Measurements from ENCODE around the gene HS6ST3. TPM values are rescaled to one million over a fixed set of nuclear protein-coding genes. Genes with fewer than 3 reads are reported as not detected.
A peak's percentile ranks its signal among the peaks of the same experiment; 100 is the strongest.

Gene HS6ST3
- total and polyA plus RNA-seq, 8 donors = 0.03 to 0.15 (median 0.10) TPM

DNA sequence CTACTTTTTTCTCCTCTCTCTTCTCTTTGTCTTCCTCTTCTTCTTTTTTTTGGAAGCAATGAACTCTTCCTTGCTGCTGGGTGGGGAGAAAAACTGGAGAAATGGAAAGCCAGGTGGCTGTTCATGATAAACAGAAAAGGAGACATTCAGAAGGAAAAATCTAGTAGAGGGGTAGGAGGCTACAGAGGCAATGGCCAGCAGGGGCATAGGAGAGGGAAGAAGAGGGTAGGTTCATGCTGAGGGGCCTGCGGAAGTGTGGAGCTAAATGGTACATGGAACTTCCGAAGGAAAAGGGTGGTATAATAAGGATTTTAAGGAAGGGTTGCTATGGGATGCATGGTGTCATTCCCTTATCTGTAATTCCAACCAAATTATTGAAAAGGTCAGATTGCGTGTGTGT, 17.5 kb upstream of the HS6ST3 start:
- TF ChIP-seq, protein P1, sequence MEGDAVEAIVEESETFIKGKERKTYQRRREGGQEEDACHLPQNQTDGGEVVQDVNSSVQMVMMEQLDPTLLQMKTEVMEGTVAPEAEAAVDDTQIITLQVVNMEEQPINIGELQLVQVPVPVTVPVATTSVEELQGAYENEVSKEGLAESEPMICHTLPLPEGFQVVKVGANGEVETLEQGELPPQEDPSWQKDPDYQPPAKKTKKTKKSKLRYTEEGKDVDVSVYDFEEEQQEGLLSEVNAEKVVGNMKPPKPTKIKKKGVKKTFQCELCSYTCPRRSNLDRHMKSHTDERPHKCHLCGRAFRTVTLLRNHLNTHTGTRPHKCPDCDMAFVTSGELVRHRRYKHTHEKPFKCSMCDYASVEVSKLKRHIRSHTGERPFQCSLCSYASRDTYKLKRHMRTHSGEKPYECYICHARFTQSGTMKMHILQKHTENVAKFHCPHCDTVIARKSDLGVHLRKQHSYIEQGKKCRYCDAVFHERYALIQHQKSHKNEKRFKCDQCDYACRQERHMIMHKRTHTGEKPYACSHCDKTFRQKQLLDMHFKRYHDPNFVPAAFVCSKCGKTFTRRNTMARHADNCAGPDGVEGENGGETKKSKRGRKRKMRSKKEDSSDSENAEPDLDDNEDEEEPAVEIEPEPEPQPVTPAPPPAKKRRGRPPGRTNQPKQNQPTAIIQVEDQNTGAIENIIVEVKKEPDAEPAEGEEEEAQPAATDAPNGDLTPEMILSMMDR (IDR thresholded peaks at IDR 0.05) = no peak
- intact Hi-C loops (cut with DNase I) = no loop called here
- Histone ChIP-seq H3K27me3 (peaks cover 0 to 4% of the 10 kb centered on the region in 2 donors), H3K36me3 (no peaks in the 10 kb centered on the region), H3K27ac (no peak overlapping the region), H3K4me1 (no peaks in the 10 kb centered on the region), H3K9me3 (no peaks in the 10 kb centered on the region), H3K4me3 (no peak overlapping the region)
- DNase-seq = no peak
- no peak for ATAC-seq

DNA sequence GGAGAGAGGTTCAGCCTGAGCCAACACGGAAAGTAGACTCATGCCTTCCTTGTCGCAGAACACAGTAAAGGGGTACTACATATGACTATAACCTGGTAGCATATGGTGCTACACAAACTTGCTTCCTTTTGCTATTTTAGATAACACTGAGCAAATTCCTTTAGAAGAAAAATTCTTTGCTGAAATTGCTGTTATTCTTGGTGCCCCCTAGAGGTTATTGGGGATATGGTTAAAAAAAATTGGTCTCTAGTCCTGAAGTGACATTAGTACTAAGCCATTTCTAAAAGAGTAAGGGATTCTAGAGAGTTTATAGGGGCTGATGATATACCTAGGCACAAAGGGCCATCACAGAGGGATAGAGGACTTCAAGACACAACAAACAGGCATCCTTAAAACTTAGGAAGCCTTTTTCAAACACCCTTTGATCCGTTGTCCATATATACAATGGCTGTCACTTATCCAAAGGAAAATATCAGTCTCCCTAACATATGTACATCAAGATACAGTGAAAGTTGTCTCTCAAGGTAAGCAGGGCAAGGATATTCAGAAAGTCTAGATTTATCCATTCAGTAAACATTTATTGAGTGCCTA, 13.9 kb upstream of the HS6ST3 start:
- ATAC-seq (peak; percentile 41), DNase-seq (no peak)
- intact Hi-C loops (cut with DNase I) = no loop called here
- H3K27ac ChIP-seq = no peak overlapping the region
- no peaks in the 10 kb centered on the region for H3K4me1 ChIP-seq
- no peak overlapping the region for H3K4me3 ChIP-seq
- H3K36me3 ChIP-seq = no peaks in the 10 kb centered on the region
- TF ChIP-seq, protein P1 (IDR thresholded peaks at IDR 0.05) = peak in 1 of 2 donors; percentile 54
- H3K9me3 ChIP-seq = no peaks in the 10 kb centered on the region
- peaks cover 0 to 1% of the 10 kb centered on the region in 2 donors for H3K27me3 ChIP-seq

DNA sequence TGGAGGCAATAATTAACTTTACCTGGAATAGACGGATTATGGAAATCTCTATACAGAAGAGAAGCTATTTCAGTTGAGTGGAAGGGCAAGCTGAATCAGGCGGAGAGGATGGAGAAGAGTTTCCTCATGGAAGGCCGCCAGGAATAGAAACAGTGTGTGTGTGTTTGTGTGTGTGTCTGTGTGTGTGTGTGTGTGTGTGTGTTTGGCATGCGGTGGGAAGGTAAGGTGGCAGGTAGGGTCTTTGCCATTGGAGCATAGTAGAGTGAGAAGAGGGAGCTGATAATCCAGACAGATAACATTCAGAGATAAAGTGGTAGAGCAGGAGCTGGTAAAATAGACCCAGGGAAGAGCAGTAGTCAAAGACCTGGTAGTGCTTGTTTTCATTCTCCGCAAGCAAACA, 9.2 kb upstream of the HS6ST3 start:
- Histone ChIP-seq H3K9me3 (no peaks in the 10 kb centered on the region), H3K4me1 (no peaks in the 10 kb centered on the region), H3K4me3 (no peak overlapping the region), H3K27ac (no peak overlapping the region), H3K36me3 (no peaks in the 10 kb centered on the region), H3K27me3 (peaks cover 0 to 19% of the 10 kb centered on the region in 2 donors)
- DNase-seq (no peak), ATAC-seq (no peak)
- TF ChIP-seq, protein P1 (IDR thresholded peaks at IDR 0.05) = no peak
- intact Hi-C loops (cut with DNase I) = no loop called here

DNA sequence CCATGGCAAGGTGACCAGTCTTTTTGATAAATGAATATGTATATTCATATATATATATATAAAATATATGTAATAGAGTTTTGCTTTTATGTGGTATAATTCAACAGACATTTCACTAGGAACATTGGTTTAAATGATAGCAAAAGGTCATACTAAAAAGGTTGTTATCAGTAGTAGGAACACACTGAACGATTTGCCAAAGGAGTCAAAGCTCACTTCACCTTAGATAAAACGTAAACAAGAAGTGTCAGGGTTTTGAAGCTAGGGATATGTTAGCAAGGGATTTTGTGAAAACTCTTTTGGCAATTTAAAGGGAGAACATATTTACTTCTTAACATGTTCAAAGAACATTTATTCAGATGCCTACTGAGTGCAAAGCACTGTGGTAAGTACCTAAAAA, 8.0 kb upstream of the HS6ST3 start:
- intact Hi-C loops (cut with DNase I) = no loop called here
- no peak overlapping the region for H3K27ac ChIP-seq
- H3K4me3 ChIP-seq = no peak overlapping the region
- ATAC-seq (no peak), DNase-seq (no peak)
- no peaks in the 10 kb centered on the region for H3K36me3 ChIP-seq
- H3K4me1 ChIP-seq = no peaks in the 10 kb centered on the region
- peaks cover under 1 to 26% of the 10 kb centered on the region in 2 donors for H3K27me3 ChIP-seq
- no peaks in the 10 kb centered on the region for H3K9me3 ChIP-seq
- TF ChIP-seq, protein P1 (IDR thresholded peaks at IDR 0.05) = no peak

DNA sequence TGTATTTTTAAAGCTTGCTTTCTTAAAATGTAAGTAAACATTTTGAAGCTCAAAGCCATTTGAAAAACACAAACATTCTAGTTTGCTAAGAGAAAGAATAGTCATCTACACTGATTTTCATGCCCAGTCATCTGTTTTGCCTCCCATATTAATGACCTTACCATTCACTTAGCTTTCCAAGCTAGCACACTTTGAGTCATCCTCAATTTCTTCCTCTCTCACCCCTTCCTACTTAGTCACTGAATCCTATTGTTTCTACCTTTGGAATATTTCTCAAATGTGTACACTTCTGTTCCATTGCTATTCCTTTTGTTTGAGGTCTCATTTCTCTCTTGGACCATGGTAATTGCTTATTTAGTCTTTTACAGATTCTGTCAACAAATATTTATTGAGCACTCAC, 7.3 kb upstream of the HS6ST3 start:
- TF ChIP-seq, protein P1 (IDR thresholded peaks at IDR 0.05) = no peak
- H3K9me3 ChIP-seq = no peaks in the 10 kb centered on the region
- DNase-seq (no peak), ATAC-seq (no peak)
- intact Hi-C loops (cut with DNase I) = no loop called here
- H3K36me3 ChIP-seq = no peaks in the 10 kb centered on the region
- peaks cover 8 to 34% of the 10 kb centered on the region in 2 donors for H3K27me3 ChIP-seq
- H3K27ac ChIP-seq = no peak overlapping the region
- H3K4me1 ChIP-seq = no peaks in the 10 kb centered on the region
- H3K4me3 ChIP-seq = no peak overlapping the region
